NCI-H1930 (cell line): ENCODE results near the gene ATP11A.
"Not testable (repeated sequence)": the region's sequence is repeated elsewhere in the genome, so short reads cannot be mapped to it uniquely, and the experiment has no call there.

Experiments used
- DNase-seq, 2 experiments: peaks; one replicate each; lab custom pipeline; 2025; lab: John Stamatoyannopoulos, UW

ATP11A gene

GRCh38 chr13:112840472-112841302 lies 150.8 kb downstream of the ATP11A start:
- no peak for DNase-seq

- not testable (repeated sequence) for DNase-seq
These were observed 151.6 kb downstream of the ATP11A start for GRCh38 chr13:112841303-112842015.

- DNase-seq: no peak
These were observed 152.6 kb downstream of the ATP11A start for GRCh38 chr13:112842343-112842856.

DNA sequence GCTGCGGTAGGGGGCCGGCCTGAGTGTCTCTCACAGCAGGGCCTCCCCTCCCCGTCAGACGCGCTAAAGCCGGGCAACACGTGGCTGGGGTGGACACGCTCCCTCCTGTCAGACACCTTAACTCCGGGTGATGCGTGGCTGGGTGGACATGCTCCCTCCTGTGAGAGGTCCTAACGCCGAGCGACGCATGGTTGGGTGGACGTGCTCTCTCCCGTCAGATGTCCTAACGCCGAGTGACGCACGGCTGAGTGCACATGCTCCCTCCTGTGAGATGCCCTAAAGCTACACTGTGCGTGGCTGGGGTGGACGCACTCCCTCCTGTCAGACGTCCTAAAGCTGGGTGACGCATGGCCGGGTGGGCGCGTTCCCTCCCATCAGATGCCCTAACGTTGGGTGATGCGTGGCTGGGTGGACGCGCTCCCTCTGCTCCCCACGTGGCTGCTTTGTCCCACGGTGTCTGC lies 153.1 kb downstream of the ATP11A start:
- no peak for DNase-seq

- DNase-seq: no peak
These were observed 153.7 kb downstream of the ATP11A start for GRCh38 chr13:112843392-112844111.

GRCh38 chr13:112844411-112844810 lies 154.6 kb downstream of the ATP11A start:
- DNase-seq: no peak

DNA sequence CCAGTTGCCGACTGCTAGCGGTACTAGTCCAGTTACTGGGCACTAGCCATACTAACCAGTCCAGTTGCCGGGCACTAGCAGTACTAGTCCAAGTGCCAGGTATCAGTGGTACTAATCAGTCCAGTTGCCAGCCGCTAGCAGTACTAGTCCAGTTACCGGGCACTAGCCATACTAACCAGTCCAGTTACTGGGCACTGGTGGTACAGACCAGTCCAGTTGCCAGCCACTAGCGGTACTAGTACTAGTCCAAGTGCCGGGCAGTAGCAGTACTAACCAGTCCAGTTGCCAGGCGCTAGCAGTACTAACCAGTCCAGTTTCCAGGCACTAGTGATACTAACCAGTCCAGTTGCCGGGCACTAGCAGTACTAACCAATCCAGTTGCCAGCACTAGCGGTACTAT lies 155.0 kb downstream of the ATP11A start:
- DNase-seq: no peak

DNA sequence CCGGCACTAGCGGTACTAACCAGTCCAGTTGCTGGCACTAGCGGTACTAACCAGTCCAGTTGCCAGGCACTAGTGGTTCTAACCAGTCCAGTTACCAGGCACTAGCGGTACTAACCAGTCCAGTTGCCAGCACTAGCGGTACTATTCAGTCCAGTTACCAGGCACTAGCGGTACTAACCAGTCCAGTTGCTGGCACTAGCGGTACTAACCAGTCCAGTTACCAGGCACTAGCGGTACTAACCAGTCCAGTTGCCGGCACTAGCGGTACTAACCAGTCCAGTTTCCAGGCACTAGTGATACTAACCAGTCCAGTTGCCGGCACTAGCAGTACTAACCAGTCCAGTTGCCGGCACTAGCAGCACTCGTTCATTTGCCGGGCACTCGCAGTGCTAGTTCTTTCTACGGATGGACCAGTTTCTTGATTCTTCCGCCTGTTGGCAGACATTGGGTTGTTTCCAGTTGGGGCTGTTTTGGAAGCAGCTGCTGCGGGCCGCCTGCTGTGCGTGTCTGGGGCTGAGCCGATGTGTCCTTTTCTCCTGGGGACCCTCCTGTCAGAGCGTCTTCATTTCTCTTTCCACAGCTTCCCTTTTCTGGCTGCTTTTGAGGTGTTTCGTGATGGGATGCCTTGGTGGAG lies 155.8 kb downstream of the ATP11A start:
- DNase-seq: no peak

DNA sequence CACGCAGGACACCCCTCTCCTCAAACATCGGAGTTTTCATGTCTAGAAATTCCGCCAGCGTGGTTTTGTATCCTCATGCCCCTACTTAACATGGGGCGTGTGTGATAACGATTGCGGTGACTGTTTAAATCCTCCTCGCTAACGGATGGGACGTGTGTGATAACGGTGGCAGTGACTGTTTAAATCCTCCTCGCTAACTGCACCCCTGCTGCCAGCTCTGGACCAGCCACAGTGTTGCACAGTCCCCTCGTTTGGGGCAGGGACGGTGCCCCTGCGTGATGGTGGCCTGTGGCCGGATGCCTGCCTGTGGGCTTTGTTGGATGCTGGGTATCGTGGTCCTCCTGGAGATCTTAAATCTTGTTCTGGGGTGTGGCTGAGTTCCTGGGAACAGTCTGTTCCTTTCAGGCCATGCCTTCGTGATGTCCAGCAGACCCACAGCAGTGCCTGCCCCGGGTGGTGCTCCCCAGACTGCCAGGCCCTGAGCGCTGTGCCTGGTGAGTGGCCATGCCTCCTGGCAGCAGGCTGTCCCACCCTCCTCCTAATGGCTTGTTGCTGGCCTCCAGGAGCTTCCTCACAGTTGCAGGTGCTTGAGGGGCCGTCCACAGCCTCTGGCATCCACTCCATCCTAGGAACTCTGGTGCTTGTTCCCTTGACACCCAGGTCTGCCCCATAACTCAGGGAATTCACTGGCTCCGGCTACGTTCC lies 156.7 kb downstream of the ATP11A start:
- no peak for DNase-seq

- peak; percentile 68 for DNase-seq
These were observed 159.7 kb downstream of the ATP11A start for GRCh38 chr13:112849500-112849899.

DNA sequence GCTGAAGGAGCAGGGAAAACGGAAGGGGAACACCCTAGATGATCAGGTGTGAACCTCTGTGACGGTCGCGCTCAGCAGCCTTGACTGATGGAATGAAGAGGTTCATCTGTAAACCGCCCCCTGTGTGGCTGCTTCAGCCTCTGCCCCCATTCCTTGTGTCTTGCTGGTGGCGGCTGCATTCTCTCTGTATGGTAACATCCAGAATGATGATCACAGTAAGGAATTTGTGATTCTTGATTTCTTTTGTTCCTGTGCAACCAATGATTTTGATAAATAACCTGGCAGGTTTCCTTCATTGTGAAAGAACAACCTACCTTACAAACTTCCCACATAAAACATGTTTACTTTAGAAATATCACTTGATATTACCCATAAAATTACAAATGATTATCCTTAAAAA lies 160.4 kb downstream of the ATP11A start:
- no peak for DNase-seq

GRCh38 chr13:112851107-112852038 lies 161.5 kb downstream of the ATP11A start:
- no peak for DNase-seq

GRCh38 chr13:112852392-112852791 lies 162.6 kb downstream of the ATP11A start:
- DNase-seq: no peak

DNA sequence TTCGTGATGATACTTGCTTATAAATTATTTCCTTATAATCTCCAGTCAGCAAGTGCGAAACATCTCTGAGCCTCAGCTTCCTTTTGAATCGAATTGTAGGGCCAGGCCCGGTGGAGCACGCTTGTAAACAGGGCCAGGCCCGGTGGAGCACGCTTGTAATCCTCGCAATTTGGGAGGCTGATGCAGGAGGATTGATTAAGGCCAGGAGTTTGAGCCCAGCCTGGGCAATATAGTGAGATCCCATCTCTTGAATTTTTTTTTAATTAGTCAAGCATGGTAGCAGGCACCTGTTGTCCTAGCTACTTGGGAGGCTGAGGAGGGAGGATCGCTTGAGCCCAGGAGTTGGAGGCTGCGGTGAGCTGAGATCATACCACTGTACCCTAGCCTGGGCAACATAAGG lies 163.0 kb downstream of the ATP11A start:
- DNase-seq: no peak

DNA sequence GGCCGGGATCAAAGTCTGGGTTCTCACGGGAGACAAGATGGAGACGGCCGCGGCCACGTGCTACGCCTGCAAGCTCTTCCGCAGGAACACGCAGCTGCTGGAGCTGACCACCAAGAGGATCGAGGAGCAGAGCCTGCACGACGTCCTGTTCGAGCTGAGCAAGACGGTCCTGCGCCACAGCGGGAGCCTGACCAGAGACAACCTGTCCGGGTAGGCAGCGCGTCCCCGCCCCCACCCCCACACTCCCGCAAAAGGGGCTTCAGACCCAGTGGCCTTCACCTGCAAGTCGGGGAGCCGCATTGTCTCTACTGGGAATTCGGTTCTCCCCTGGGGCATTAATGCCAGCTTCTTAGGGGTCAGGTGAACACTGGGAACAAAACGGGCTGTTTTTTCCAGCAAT lies 164.5 kb downstream of the ATP11A start:
- no peak for DNase-seq

- no peak for DNase-seq
These were observed 166.0 kb downstream of the ATP11A start for GRCh38 chr13:112855859-112856258.

GRCh38 chr13:112857914-112858490 lies 168.2 kb downstream of the ATP11A start:
- DNase-seq: no peak

DNA sequence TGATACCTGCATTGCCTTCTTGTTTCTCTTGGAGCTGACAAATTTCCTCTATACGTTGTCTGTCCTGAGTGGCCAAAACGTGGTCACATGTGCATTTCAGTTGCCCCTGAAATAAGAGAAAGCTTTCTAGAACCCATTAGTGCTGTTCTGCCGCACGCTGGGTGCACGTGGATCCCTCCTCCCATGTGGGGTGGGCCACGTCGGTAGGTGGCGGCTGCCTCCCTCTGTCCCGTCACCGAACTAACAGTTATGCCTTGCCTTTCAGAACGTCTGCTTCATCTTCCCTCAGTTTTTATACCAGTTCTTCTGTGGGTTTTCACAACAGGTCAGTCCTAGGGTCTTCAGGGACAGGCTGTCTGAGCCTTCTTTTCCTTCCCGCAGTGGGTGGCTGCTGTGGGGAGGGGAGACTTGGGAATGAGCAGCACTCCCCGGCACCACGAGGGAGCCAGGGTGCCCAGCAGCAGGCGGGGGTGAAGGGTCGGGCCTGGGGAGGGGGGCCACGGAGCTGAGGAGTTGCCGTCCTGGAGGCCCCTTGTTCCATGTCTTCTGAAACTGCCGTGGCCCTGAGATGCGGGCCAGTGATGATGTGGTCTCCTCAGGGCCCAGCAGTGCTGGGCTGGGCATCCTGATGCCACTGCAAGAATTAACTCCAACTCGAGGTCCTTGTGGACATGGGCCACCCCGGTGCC lies 169.4 kb downstream of the ATP11A start:
- no peak for DNase-seq

GRCh38 chr13:112859817-112860190 lies 170.0 kb downstream of the ATP11A start:
- no peak for DNase-seq
